ENCODE data around the gene SFT2D3.

SFT2D3 gene

DNA sequence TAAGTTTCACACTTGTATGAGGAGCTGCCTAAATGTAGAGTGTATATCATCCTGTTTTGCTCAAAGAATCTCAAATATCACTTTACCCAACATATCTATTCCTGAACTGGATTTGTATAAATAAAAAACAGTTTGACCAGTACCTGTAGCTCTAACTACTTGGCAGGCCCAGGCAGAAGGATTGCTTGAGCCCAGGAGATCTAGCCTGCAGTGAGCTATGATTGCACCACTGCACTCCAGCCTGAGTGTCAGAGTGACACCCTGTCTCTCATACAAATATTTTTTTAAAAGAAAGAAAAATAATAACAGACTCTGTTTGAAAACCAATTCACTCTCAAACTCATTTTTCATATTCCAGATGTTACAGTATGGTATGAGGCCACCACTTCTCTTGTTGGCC is 18.2 kb upstream of the SFT2D3 start:
- DNase-seq, result no peak

DNA sequence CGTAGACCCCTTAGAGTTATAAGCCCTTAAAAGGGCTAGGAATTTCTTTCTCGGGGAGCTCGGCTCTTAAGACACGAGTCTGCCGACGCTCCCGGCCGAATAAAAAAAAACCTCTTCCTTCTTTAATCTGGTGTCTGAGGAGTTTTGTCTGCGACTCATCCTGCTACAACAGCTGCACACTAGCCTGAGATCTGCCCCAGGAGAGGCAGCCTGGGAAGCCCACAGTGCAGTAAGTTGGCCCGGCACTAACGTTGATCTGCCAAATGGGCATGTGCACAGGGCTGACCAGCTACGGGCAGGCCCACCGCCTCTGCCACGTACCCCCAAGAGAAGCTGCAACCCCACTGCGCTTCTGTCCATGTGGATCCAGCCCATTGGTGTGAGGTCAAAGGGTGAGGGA is 17.5 kb upstream of the SFT2D3 start:
- DNase-seq, result no peak

DNA sequence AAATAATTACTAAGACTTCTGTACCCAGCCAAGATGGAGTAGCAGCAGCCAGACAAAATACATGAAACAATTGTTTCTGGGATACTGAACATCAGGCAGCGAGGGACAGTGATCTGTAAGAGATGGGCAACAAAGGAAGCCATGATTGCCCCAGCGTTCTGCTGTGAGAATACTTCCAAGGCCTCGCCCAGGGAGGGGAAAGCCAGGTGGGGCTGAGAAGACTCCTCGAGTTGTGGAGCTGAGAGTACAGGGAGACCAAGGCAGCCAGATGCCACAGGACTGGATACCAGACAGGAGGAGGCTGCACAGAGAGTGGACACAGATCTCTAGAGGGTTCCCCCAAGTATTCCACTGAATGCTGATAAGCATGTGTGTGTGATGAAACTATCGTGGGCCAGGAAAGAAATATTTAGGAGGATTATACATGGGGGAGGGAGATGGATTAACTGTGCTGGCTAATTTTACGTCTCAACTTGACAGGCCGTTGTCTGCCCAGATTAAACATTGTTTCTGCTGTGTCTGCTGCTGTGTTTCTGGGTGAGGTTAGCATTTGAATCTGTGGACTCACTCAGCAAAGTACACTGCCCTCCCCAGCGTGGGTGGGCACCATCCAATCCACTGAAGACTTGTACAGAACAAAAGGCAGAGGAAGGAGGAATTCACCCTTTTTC is 15.8 kb upstream of the SFT2D3 start:
- no peak for DNase-seq

DNA sequence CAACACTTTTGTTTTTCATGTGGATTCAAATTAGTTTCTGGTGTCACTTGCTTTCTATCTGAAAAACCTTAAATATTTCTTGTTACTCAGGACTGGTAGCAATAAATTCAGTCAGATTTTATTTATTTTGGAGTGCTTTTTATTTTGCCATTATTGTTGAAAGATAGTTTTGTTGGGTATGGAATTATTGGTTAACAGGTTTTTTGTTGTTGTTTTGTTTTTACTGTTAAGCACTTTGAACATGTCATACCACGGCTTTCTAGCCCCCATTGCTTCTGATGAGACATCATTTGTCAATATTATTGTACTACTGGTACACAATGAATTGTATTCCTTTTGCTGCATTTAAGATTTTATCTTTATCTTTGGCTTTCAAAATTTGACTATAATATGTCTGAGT is 12.9 kb upstream of the SFT2D3 start:
- no peak for DNase-seq

DNA sequence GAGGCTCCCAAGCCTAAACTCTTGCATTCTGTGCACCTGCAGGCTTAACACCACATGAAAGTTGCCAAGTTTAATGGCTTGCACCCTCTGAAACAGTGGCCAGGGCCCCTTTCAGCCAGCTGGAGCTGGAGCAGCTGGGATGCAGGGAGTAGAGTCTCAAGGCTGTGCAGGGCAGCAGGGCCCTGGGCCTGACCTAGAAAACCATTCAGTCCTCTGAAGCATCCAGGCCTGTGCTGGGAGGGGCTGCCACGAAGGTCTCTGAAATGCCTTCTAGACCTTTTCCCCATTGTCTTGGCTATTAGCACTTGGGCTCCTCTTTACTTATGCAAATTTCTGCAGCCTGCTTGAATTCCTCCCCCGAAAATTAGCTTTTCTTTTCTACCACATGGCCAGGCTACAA is 10.6 kb upstream of the SFT2D3 start:
- DNase-seq, result no peak

DNA sequence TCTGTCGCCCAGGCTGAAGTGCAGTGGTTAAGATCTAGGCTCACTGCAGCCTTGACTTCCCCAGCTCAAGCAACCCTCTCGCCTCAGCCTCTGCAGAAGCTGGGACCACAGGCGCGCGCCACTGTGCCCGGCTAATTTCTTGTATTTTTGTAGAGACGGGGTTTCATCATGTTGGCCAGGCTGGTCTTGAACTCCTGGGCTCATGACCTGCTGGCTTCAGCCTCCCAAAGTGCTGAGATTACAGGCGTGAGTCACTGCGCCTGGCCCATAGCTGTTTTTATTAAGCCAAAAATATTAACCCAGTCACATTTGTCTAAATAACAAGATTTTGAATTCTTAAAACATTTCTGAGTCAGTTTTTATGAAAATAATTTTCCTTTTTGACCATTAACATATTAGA is 6.3 kb upstream of the SFT2D3 start:
- no peak for DNase-seq

DNA sequence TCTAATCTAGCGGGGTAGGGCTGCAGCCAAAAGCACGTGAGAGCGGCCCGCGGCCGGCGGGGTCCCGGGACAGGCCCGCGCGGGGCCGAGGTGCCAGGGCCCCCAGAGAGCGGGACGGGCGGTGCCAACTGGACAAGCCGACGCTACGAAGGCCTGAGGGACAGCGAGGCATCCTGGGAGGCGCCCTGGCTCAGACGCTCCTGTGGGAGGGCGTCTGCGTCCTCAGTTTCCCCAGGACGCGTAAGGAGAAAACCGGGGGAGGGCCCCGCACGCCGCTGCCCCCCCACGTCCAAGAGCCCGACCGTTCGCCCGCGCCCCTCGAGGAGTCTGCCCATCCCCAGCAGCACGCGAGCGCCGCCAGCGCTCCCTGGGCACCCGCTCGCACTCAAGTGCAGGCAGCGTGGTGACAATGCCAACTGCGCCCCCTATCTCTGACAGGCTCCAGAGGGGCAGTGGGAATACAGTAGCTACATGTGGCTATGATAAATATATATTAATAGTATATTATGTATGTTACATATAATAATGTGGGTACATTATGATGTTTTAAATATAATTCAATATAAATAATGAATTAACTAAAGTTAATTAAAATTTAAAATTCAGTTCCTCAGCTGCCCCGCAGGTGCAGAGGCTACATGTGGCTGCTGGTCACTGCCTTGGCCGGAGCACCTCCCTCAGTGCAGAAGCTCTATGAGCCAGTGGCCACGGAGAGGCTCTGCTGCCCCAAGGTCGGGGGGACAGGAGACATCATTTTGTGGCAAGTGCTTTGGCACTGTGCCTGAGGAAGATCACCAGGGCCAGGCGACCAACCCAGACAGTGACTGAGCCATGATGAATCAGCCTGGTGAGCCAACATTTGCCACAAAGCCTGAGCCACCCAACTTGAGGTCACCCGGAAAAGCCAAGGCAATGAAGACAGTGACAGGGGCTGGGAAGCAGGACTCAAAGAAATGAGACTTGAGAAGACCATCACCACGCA is 5.5 kb upstream of the SFT2D3 start:
- no peak for DNase-seq

DNA sequence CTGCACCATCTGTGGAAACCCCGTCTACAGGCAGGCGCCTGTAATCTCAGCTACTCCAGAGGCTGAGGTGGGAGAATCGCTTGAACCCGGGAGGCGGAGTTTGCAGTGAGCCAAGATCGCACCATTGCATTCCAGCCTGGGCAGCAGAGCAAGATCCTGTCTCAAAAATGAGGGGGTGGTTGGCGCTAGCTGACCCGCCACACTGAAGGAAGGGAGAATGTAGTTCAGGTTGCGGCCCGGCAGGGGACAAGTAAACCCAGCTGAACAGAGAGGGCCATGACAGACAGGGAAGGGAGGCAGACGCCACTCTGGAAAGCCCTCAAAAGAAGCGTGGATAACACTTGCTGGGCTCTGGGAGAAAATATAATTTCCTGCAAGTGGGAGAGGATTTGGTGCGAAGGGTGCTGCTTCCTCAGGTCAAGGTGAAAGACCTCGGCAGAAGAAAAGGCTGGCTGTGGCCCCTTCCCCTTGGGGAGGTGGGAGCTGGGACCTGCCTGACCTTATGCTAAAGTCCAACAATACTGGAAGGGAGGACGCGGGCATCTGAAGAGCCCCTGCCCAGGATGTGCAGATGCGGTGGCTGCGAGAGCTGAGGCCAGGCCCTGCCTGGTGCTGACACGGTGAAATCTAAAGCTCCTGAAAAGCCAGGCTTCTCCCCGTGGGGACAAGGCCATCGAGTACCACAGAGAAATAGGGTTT is 3.7 kb upstream of the SFT2D3 start:
- DNase-seq, result no peak

DNA sequence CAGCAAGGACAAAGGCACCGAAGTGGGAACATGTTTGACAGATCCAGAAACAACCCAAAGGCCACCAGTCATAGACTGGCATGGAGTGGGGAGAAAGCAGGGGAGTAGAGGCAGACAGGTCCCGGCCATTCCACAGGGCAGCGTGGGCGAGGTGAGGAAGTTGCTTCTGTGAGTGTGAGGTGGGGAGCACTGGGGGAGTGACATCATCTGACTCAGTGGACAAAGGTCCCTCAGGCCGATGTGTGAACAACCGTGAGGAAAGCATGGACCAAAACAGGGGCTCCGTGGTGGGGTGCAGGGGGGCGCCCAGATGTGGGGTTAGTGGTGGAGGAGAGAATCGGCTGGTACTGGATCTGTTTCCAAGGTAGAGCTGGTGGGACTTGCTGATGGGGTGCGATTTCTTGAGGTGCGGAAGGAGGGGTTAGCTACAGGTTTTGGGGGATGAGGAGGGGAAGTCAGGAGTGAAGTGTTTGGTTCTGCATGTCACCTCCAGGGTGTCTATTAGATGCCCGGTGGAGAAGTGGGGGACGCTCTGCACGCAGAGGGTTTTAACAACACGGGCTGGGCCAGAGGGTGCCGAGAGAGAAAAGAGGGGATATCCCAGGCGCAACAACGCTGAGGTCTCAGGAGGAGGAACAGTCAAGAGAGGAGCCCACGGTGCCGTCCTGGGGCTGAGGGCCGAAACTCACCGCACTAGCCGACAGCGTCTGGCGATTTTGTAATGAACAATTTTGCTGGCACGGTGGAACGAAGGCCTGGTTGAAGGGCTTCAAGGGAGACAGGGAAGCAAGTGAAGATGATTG is 2.5 kb upstream of the SFT2D3 start:
- no peak for DNase-seq

DNA sequence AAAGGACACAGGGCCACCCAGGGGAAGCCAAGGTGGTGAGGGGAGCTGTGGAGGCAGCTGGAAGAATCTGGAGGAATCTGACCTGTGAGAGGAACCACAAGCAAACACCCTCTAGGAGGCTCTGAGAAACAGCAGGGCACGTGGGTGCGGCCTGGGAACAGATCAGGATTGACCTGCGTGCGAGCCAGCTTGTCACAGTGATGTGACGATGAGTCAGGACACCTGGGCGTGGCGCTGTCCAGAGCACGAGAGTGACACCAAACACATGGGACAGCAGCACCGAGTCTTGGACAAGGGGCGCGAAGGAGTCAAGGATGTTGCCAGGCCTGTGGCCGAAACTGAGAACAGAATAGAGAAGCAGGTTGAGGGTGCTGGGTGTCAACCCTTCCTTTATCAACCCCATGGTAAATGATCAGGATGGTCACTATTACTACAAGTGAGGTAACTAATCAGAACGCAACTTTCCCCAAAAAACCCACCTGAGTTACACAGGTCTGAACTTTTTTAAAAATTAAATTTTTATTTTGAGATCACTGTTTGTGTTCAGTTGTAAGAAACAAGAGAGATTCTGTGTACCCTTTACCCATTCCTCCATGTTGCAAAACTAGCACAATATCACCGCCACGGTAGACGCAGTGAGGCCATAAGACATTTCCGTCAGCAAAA is 637 bp upstream of the SFT2D3 start:
- no peak for DNase-seq

DNA sequence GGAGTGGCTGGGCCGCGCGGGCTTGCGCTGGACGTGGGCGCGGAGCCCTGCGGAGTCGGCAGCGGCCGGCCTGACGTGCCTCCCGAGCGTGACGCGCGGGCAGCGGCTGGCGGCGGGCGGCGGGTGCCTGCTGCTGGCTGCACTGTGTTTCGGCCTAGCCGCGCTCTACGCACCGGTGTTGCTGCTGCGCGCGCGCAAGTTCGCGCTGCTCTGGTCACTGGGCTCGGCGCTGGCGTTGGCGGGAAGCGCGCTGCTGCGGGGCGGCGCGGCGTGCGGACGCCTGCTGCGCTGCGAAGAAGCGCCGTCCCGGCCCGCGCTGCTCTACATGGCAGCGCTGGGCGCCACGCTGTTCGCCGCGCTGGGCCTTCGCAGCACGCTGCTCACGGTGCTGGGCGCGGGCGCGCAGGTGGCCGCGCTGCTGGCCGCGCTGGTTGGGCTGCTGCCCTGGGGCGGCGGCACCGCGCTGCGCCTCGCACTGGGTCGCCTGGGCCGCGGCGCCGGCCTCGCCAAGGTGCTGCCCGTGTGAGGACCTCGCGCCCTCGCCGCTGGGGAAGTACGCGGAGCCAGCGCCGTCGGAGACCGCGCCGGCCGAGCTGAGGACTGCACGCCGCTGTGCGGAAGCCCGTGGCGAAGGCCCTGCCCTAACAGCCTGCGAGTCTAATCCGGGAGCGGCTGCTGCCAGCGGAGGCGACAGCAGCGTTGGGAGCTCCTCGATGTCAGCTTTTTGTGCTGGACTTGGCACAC is 526 bp downstream of the SFT2D3 start:
- DNase-seq, result peak; percentile 75

DNA sequence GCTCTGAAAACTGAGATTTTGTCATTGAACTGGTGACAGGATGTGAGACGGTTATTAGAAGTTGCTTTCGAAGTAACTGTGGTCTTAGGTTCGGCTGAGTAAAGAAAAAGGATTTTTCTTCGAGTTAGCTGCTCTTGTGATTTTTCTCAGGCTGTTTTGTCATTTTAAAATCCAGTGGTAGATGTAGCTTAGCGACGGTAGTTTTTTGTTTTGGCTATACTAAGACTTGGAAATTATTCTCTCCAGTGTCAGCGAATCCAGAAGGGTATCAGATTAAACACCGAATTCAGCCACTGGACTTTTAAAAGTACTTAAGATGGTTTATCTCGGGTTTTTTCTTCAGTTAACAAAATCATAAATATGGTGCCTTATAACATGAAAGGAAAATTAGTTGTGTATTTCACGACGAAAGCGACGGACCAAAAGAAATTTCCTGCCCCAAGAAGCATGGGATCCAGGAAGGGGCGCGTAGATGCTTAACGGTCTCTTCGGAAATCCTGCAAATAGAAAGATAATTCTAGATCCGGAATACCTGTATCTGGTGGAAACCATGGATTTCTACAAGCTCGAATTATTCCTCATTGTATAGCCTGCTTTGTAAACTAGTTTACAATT is 1.2 kb downstream of the SFT2D3 start:
- no peak for DNase-seq

DNA sequence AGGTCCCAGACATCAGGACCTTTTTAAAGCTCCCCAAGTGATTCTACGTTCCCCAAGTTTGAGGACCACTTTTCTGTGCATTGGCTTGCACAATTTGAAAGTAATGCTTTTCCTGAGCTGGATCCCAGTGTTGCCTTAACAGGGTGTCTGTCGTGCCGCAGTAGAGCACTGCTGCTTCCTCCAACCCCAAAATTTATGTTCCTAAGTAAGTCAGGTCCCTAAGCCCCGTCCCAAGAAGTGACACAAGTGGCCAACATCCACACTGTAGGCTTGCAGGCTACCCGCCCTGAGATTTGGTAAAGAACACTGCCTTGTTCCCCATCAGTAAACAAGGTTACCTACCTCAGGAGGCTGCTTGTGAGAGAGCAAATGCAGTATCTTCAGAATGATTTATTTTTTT is 2.0 kb downstream of the SFT2D3 start:
- no peak for DNase-seq

DNA sequence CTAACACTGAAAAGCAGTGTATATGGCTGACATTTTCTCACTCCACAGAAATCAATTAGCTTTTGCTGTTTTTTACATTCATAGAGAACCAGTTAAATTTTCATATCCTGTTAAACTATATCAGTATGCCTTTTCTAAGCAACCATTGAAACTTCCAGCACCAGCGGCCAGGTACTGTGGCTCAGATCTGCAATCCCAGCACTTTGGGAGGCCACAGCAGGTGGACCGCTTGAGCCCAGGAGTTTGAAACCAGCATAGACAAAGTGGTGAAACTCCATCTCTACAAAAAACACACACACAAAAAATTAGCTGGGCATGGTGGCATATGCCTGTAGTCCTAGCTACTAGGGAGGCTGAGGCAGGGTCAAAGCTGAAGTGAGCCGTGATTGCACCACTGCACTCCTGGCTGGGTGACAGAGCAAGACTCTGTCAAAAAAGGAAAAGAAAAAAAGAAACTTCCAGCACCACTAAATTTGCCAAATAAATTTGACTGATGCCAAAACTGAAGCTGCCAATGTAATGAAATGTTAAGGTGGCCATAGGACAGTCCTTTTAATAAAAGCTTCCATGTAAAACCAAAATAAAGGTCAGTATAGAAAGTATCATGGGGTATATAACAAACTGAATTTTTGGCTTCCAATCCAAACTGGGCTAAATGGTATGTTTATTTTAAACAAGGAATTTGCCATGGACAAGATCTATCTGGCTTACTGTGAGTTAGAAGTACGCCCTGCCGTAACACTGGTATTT is 3.5 kb downstream of the SFT2D3 start:
- DNase-seq, result no peak

DNA sequence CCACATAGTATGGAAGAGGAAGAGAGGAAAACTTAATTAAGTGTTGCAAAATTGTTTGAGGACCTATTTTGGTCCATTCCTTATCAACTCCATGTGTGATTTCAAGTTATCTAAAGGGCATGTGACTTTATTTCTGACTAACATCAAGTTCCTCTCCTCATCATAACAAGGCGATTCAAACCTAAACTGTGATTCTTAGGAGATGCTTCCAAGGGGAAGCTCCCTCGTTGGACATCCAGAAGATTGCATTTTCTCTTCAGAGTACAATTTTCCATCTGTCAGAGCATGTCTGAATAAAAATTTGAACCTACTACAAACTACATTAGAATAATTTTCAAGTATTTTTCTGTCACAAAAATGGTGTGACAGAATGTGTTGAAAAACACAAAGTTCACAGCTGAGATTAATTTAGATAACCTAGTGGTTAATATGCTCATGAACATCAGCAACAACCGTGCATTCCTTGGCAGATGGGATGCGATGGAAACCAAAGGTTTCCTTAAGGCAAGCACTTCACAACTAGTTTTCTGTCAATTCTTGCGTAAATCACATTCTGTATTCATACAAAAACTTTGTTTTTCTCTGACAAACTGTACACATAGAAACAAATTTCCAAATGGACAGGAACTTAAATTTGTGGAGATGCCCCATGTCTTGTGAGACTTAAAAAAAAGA is 4.2 kb downstream of the SFT2D3 start:
- DNase-seq, result no peak

DNA sequence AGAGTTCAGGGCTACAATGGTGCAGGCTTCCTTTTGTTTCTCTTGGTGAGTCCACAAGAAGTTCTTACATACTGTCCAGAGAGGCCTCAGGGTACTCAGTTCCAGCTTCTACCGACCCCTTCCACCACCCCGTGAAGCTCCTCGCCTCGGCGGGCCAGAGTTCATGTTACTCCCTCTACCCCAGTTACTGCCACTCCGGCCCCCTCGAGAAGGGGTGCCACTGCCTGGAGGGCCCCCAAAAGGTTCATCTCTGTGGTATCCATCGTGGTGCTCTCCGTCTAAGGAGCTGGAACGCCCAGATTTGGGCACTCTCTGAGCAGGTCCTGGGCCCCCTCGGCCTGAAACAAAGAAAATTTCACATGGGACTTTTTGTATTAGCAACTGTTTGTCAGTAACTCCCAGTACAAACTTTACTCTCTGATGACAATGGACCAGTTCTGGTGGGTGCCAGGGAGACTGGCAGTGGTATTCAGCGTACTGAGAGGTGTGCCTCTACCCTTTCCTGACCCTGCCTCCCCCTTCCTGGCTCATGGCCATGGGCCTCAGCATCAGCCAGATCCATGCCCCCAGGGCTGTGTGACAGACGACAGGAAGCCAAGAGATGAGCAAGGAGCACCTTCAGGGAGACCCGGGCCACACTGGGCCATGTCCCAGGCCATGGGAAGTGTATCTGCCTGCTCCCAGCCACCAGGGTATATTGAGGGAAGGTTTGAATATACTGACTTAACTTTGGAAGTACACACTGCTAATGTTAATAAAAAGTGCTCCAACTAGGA is 5.1 kb downstream of the SFT2D3 start:
- DNase-seq, result no peak

DNA sequence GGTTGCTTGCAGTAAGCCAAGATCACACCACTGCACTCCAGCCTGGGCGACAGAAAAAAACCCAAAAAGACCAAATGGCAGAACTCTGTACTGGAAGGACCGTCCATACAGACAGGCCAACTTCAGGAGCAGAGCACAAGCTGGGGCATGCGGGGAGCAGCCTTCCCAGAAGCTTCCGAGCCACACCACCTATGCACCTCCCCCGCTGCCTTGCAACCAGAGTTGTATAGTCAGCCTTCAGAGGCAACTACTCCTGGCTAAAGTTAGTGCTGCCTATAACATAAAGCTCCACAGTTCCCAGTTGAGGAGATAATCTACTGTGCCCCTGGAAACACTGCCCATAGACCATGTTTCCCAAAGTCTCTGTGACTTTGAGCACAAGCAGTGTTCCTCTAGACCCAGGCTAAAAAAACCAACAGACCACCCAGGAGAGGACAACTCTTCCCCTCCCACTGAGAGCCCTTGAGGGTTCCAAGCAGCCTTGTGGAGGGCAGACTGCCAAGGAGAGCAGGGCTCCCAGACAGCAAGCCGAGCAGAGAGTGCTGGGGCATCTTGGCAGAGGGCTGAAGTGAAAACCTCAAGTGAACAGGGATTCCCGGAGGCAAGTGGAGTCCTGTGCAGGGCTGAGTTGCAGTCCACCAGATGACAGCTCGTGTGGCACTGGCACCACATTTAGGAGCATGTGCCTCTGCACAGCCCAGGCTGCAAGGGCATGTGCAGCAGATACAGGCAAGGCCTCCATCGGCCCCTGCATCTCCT is 6.8 kb downstream of the SFT2D3 start:
- DNase-seq, result no peak

DNA sequence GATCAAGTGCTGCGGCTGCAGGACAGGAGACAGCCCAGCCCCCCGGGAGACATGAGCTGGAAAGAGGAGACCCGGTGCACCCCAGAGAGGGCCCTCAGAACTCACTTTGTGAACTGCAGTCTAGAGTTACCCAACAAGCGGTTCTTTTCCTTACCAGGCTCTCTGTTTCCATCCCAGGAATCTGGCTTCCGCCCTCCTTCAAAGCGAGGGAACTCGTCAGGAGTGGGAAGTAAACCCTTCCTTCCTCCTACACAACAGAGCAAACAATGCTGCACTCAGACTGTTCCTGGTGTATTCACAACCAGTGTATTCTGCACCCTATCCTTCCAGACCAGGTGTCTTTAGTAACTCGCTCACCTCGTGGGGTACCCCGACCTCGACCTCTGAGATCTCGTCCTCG is 8.0 kb downstream of the SFT2D3 start:
- no peak for DNase-seq

All from NK-92 treated with Interleukin-12 subunit alpha and Interleukin-12 subunit beta, amount 100 ng/mL, for 24 hours (cell line).